Large intestine (tissue), 12 donors: ENCODE data around the gene ABCG8. TPM values are rescaled to one million over a fixed set of nuclear protein-coding genes. Genes with fewer than 3 reads are reported as not detected.

Experiments used
- DNase-seq, 2 donors: peaks; one replicate each; pipeline versions ENCODE4 v3.0.0 to v3.0.0-alpha.2; 2013
- H3K27ac ChIP-seq: one replicate; pipeline ENCODE4 v1.5.1; 2013; ENCODE audit warnings: low read length
- H3K27me3 ChIP-seq: 2 replicates; pipeline ENCODE4 v1.6.1; 2013; ENCODE audit warnings: low read length; ENCODE audit not compliant: control insufficient read depth, insufficient read depth
- H3K36me3 ChIP-seq: 2 replicates; pipeline ENCODE4 v1.6.1; 2013; ENCODE audit warnings: low read length; ENCODE audit not compliant: control insufficient read depth, insufficient read depth
- H3K4me1 ChIP-seq: one replicate; pipeline ENCODE4 v1.6.1; 2013; ENCODE audit warnings: low read length; ENCODE audit not compliant: control insufficient read depth, insufficient read depth
- H3K4me3 ChIP-seq: one replicate; pipeline ENCODE4 v1.5.1; 2013; ENCODE audit warnings: low read length
- H3K9me3 ChIP-seq: one replicate; pipeline ENCODE4 v1.6.1; 2013; ENCODE audit warnings: mild to moderate bottlenecking, low read depth, low read length, moderate library complexity; ENCODE audit not compliant: control insufficient read depth
- WGBS: methylation state at CpG from one replicate; pipeline ENCODE4 v1.1.5; 2013; ENCODE audit warnings: low lambda C conversion rate; ENCODE audit not compliant: insufficient coverage; 5-methylcytosine and 5-hydroxymethylcytosine counted together
- long read RNA-seq, 11 donors: transcript quantifications; one replicate each; lab custom pipeline, GENCODE V29; 2026
- polyA plus RNA-seq: library from polyadenylated mRNA; unstranded; fragments of 120-200 nt; gene quantifications from one replicate; pipeline ENCODE4 v1.2.1, GENCODE V29; 2013

ABCG8 gene
- polyA plus RNA-seq = 24.3 TPM
- long read RNA-seq, donor 1, full-length matches to known transcripts = 1 of 1 reads
- long read RNA-seq, donor 1, partial matches to known transcripts = 0 of 1 reads
- long read RNA-seq, donor 1, other reads (novel, unspliced or antisense) = 0 of 1 reads
- long read RNA-seq, donor 2, full-length matches to known transcripts = 5 of 309 reads
- long read RNA-seq, donor 2, partial matches to known transcripts = 284 of 309 reads
- long read RNA-seq, donor 2, other reads (novel, unspliced or antisense) = 20 of 309 reads
- long read RNA-seq, donor 3 = 0 reads
- long read RNA-seq, donor 4 = 0 reads
- long read RNA-seq, donor 5 = 0 reads
- long read RNA-seq, donor 6, full-length matches to known transcripts = 2 of 190 reads
- long read RNA-seq, donor 6, partial matches to known transcripts = 178 of 190 reads
- long read RNA-seq, donor 6, other reads (novel, unspliced or antisense) = 10 of 190 reads
- long read RNA-seq, donor 7 = 0 reads
- long read RNA-seq, donor 8, full-length matches to known transcripts = 5 of 193 reads
- long read RNA-seq, donor 8, partial matches to known transcripts = 183 of 193 reads
- long read RNA-seq, donor 8, other reads (novel, unspliced or antisense) = 5 of 193 reads
- long read RNA-seq, donor 9, full-length matches to known transcripts = 1 of 1 reads
- long read RNA-seq, donor 9, partial matches to known transcripts = 0 of 1 reads
- long read RNA-seq, donor 9, other reads (novel, unspliced or antisense) = 0 of 1 reads
- long read RNA-seq, donor 10, full-length matches to known transcripts = 3 of 162 reads
- long read RNA-seq, donor 10, partial matches to known transcripts = 147 of 162 reads
- long read RNA-seq, donor 10, other reads (novel, unspliced or antisense) = 12 of 162 reads
- long read RNA-seq, donor 11, full-length matches to known transcripts = 1 of 69 reads
- long read RNA-seq, donor 11, partial matches to known transcripts = 68 of 69 reads
- long read RNA-seq, donor 11, other reads (novel, unspliced or antisense) = 0 of 69 reads

- peak within 1 kb of the TSS; percentile 50 for H3K27ac ChIP-seq
Observed at GRCh38 chr2:43838560-43839267, at the start of gene ABCG8, which contains the start of gene ABCG5. TSS of gene ABCG8 (plus strand) at chr2:43838971. CDS start at chr2:43839054, 83 bp downstream. TSS of gene ABCG5 (minus strand) at chr2:43838839. CDS start at chr2:43838679, 160 bp downstream.

GRCh38 chr2:43790147-43790546 is 48.6 kb upstream of the ABCG8 start:
- WGBS = 84% methylated on average over 4 of the region's 5 CpGs
- Histone ChIP-seq H3K9me3 (no peaks in the 10 kb centered on the region), H3K27ac (no peak overlapping the region), H3K4me3 (no peak overlapping the region), H3K27me3 (no peaks in the 10 kb centered on the region), H3K36me3 (peaks cover 27% of the 10 kb centered on the region), H3K4me1 (no peaks in the 10 kb centered on the region)
- DNase-seq = no peak

More at GRCh38 chr2:43838560-43839267, at the start of gene ABCG8, which contains the start of gene ABCG5:
- H3K9me3 ChIP-seq = no peaks in the 10 kb centered on the region
- H3K4me3 ChIP-seq = peak within 1 kb of the TSS; percentile 27
- no peaks in the 10 kb centered on the region for H3K36me3 ChIP-seq
- H3K27me3 ChIP-seq = no peaks in the 10 kb centered on the region
- peaks cover 34% of the 10 kb centered on the region for H3K4me1 ChIP-seq
- no CpG with 5 or more reads among the region's 20 CpGs for WGBS
- peak; percentile 59 to 77 for DNase-seq

GRCh38 chr2:43791035-43791765 is 47.6 kb upstream of the ABCG8 start:
- WGBS = no CpG with 5 or more reads among the region's 2 CpGs
- no peak overlapping the region for H3K27ac ChIP-seq
- no peaks in the 10 kb centered on the region for H3K9me3 ChIP-seq
- H3K4me1 ChIP-seq = no peaks in the 10 kb centered on the region
- DNase-seq = no peak
- H3K36me3 ChIP-seq = peaks cover 25% of the 10 kb centered on the region
- H3K27me3 ChIP-seq = no peaks in the 10 kb centered on the region
- no peak overlapping the region for H3K4me3 ChIP-seq

GRCh38 chr2:43792653-43793052 is 46.1 kb upstream of the ABCG8 start:
- Histone ChIP-seq H3K36me3 (peaks cover 28% of the 10 kb centered on the region), H3K27ac (no peak overlapping the region)
- no CpG with 5 or more reads among the region's 3 CpGs for whole genome bisulfite sequencing

GRCh38 chr2:43794956-43795355 is 43.8 kb upstream of the ABCG8 start:
- peaks cover 20% of the 10 kb centered on the region for H3K36me3 ChIP-seq

More at GRCh38 chr2:43792653-43793052, 46.1 kb upstream of the ABCG8 start:
- H3K9me3 ChIP-seq = no peaks in the 10 kb centered on the region
- no peaks in the 10 kb centered on the region for H3K27me3 ChIP-seq
- H3K4me1 ChIP-seq = no peaks in the 10 kb centered on the region
- no peak overlapping the region for H3K4me3 ChIP-seq
- DNase-seq = no peak

GRCh38 chr2:43796206-43796605 is 42.6 kb upstream of the ABCG8 start:
- no CpG with 5 or more reads among the region's 1 CpG for WGBS
- Histone ChIP-seq H3K4me3 (no peak overlapping the region), H3K27me3 (no peaks in the 10 kb centered on the region), H3K9me3 (no peaks in the 10 kb centered on the region), H3K27ac (no peak overlapping the region), H3K4me1 (no peaks in the 10 kb centered on the region), H3K36me3 (peaks cover 19% of the 10 kb centered on the region)
- DNase-seq = no peak

More at GRCh38 chr2:43794956-43795355, 43.8 kb upstream of the ABCG8 start:
- Histone ChIP-seq H3K27ac (no peak overlapping the region), H3K9me3 (no peaks in the 10 kb centered on the region), H3K4me1 (no peaks in the 10 kb centered on the region), H3K27me3 (no peaks in the 10 kb centered on the region), H3K4me3 (no peak overlapping the region)
- DNase-seq = no peak
- WGBS = 100% methylated on average over 1 of the region's 9 CpGs

DNA sequence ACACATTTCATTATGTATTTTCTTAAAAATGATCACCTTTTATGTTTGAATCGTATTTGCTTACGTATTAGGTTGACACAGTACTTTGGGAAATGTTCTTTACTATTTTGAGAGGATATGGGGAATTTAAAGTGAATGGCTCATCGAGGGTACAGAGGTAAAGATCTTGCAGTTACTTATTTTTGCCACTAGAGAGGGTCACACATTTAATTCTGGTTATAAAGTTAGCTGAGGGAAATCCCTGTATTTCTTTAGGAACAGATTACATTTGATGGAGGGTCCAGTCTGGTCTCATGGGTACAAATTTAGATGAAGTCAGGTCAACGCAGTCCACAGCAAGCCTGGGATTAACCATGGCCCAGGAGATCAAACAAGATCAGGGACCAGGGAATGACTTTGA is 40.5 kb upstream of the ABCG8 start:
- H3K9me3 ChIP-seq = no peaks in the 10 kb centered on the region
- H3K36me3 ChIP-seq = peaks cover 12% of the 10 kb centered on the region
- WGBS = 61% methylated on average over 2 of the region's 4 CpGs
- H3K4me1 ChIP-seq = no peaks in the 10 kb centered on the region
- no peaks in the 10 kb centered on the region for H3K27me3 ChIP-seq
- H3K27ac ChIP-seq = no peak overlapping the region
- no peak overlapping the region for H3K4me3 ChIP-seq
- no peak for DNase-seq

DNA sequence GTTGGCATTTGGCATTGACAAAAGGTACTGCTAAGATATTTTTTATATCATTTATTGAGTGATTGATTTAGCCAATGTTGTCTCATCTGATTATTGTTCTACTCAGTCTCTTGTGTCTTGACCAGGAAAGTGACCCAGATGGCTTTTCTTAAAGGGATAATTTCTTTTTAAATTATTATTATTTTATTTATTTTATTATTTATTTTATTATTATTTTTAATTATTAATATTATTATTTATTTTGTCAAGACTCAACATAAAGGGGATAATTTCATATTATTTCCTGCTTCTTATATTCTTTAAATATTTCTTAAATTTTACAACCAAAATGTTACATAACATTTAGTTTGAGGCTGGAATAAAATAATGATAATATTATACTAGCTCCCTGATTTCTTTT is 37.9 kb upstream of the ABCG8 start:
- Histone ChIP-seq H3K27ac (no peak overlapping the region), H3K4me3 (no peak overlapping the region), H3K9me3 (no peaks in the 10 kb centered on the region), H3K4me1 (peaks cover 12% of the 10 kb centered on the region), H3K36me3 (peaks cover 14% of the 10 kb centered on the region), H3K27me3 (no peaks in the 10 kb centered on the region)
- no peak for DNase-seq

GRCh38 chr2:43802135-43802534 is 36.6 kb upstream of the ABCG8 start:
- no peaks in the 10 kb centered on the region for H3K9me3 ChIP-seq
- 67% methylated on average over 1 of the region's 2 CpGs for WGBS
- peaks cover 18% of the 10 kb centered on the region for H3K4me1 ChIP-seq
- no peaks in the 10 kb centered on the region for H3K27me3 ChIP-seq
- DNase-seq = peak in 1 of 2 donors; percentile 39
- no peak overlapping the region for H3K4me3 ChIP-seq
- H3K36me3 ChIP-seq = peaks cover 7% of the 10 kb centered on the region
- H3K27ac ChIP-seq = no peak overlapping the region
